Measurements from ENCODE around the gene AQP1. TPM values are rescaled to one million over a fixed set of nuclear protein-coding genes. Genes with fewer than 3 reads are reported as not detected.

Gene AQP1
- total RNA-seq, 5 donors from 2014 or later (not counting 1 experiment from before 2014, with no cell fraction given): 0.13 to 1.9 (median 0.79) TPM

DNA sequence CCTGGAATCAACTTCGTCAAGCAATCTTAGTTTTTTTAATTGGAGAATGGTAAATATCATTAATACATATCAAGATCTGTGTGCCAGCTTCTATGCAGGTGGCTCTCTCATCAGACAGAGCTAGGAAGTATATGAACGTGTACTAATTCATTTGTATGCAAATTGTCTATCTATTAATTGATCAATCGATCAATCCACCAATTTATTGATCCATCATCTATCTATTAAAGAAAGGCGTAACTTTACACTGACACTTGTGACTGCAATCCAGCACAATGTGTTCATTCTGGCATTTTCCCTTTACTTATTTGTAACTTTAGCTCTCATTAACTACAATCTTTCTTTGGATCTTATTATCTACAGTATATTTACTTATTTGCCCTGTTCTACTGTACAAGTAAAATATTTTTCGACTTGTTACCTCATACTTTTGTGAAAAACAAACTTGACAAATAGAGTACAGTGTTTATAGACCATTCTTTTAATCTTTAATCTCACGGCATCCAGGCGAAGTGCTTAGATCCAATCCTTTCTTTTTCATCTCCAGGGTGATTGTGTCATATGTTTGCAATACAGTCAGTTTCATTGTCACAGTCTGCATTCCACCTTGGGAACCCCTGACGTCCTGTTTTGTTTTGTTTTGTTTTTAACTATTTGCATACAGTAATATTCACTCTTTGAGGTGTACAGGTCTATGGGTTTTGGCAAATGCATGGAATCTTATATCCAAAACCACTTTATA, 30.1 kb downstream of the AQP1 start:
- H3K27me3 Mint-ChIP-seq: peaks cover 31 to 36% of the 10 kb centered on the region in 2 donors
- H3K36me3 Mint-ChIP-seq: no peaks in the 10 kb centered on the region
- peaks cover 0 to 7% of the 10 kb centered on the region in 2 experiments for H3K4me1 ChIP-seq (ENCODE audit: control insufficient read depth in 1 of 2, extremely low read depth in 1 of 2, insufficient read depth in 2 of 2, low read length in 2 of 2)
- no peaks in the 10 kb centered on the region for H3K36me3 ChIP-seq (ENCODE audit: control insufficient read depth in 2 of 2, extremely low read depth in 1 of 2, insufficient read depth in 1 of 2, low read length in 1 of 2)
- CTCF ChIA-PET: interaction anchor here in 1 of 2 donors (0.7 kb wide), 1 partner anchor 44 kb away, joined by 4 read pairs; no protein-coding TSS in a partner anchor
- H3K9me3 Mint-ChIP-seq: peaks cover 5 to 18% (median 15%) of the 10 kb centered on the region in 3 donors
- no peak overlapping the region for H3K4me3 ChIP-seq (ENCODE audit: control insufficient read depth in 1 of 2, extremely low read depth in 1 of 2, low read length in 1 of 2)
- H3K4me1 Mint-ChIP-seq: no peaks in the 10 kb centered on the region
- POLR2A ChIA-PET: interaction anchor here in 1 of 2 donors (0.7 kb wide), 1 partner anchor 22 kb away, joined by 3 read pairs; the partner anchor contains the start of gene GHRHR
- WGBS (ENCODE audit: insufficient coverage): 92% methylated on average over 2 of the region's 8 CpGs
- peaks cover 0 to 15% of the 10 kb centered on the region in 2 experiments for H3K27me3 ChIP-seq (replicated peaks in 1 of 2; ENCODE audit: control insufficient read depth in 2 of 2, extremely low read depth in 1 of 2, insufficient read depth in 2 of 2, low read length in 1 of 2)
- DNase-seq (no peak), ATAC-seq (replicated peaks in 1 of 4) (no peak)
- no peak overlapping the region for H3K4me3 Mint-ChIP-seq
- no peaks in the 10 kb centered on the region for H3K9me3 ChIP-seq
- no peak overlapping the region for H3K27ac Mint-ChIP-seq
- no peak overlapping the region for H3K27ac ChIP-seq (ENCODE audit: low read length)

DNA sequence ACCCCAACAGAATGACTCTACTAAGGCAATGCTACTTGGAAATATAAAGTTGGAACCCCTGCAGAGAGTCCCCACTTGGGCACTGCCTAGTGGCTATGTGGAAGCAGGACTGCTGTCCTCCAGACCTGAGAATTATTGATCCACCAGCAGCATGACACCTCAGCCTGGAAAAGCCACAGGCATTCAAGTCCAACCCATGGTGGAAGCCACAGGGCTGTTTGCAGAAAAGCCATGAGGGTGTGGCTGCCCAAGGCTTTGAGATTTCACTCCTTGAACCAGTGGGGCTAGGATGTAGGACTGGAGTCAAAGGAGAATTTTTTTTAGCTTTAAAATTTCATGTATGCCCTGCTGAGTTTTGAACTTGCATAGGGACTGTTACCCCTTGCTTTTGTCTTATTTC, 38.5 kb downstream of the AQP1 start:
- H3K27me3 ChIP-seq (replicated peaks in 1 of 2; ENCODE audit: control insufficient read depth in 2 of 2, extremely low read depth in 1 of 2, insufficient read depth in 2 of 2, low read length in 1 of 2): peaks cover 0 to 11% of the 10 kb centered on the region in 2 experiments
- H3K9me3 Mint-ChIP-seq: peaks cover 8 to 24% (median 12%) of the 10 kb centered on the region in 3 donors
- H3K4me3 ChIP-seq (ENCODE audit: control insufficient read depth in 1 of 2, extremely low read depth in 1 of 2, low read length in 1 of 2): no peak overlapping the region
- no peaks in the 10 kb centered on the region for H3K36me3 Mint-ChIP-seq
- ChIA-PET CTCF (no interaction called here), POLR2A (no interaction called here)
- H3K27ac Mint-ChIP-seq: no peak overlapping the region
- H3K36me3 ChIP-seq (ENCODE audit: control insufficient read depth in 2 of 2, extremely low read depth in 1 of 2, insufficient read depth in 1 of 2, low read length in 1 of 2): no peaks in the 10 kb centered on the region
- H3K4me3 Mint-ChIP-seq: no peak overlapping the region
- H3K4me1 Mint-ChIP-seq: no peaks in the 10 kb centered on the region
- DNase-seq (no peak), ATAC-seq (replicated peaks in 1 of 4) (no peak)
- no peak overlapping the region for H3K27ac ChIP-seq (ENCODE audit: low read length)
- peaks cover 29 to 30% of the 10 kb centered on the region in 2 donors for H3K27me3 Mint-ChIP-seq
- no peaks in the 10 kb centered on the region for H3K9me3 ChIP-seq
- no peaks in the 10 kb centered on the region for H3K4me1 ChIP-seq (ENCODE audit: control insufficient read depth in 1 of 2, extremely low read depth in 1 of 2, insufficient read depth in 2 of 2, low read length in 2 of 2)

- H3K4me1 Mint-ChIP-seq: no peaks in the 10 kb centered on the region
- Histone ChIP-seq H3K4me3 (ENCODE audit: control insufficient read depth in 1 of 2, extremely low read depth in 1 of 2, low read length in 1 of 2) (no peak overlapping the region), H3K9me3 (no peaks in the 10 kb centered on the region), H3K27me3 (replicated peaks in 1 of 2; ENCODE audit: control insufficient read depth in 2 of 2, extremely low read depth in 1 of 2, insufficient read depth in 2 of 2, low read length in 1 of 2) (peaks cover 0 to 9% of the 10 kb centered on the region in 2 experiments), H3K27ac (ENCODE audit: low read length) (no peak overlapping the region), H3K4me1 (ENCODE audit: control insufficient read depth in 1 of 2, extremely low read depth in 1 of 2, insufficient read depth in 2 of 2, low read length in 2 of 2) (no peaks in the 10 kb centered on the region), H3K36me3 (ENCODE audit: control insufficient read depth in 2 of 2, extremely low read depth in 1 of 2, insufficient read depth in 1 of 2, low read length in 1 of 2) (no peaks in the 10 kb centered on the region)
- POLR2A ChIA-PET: no interaction called here
- H3K9me3 Mint-ChIP-seq: peaks cover 3 to 19% (median 9%) of the 10 kb centered on the region in 3 donors
- no peak overlapping the region for H3K4me3 Mint-ChIP-seq
- WGBS (ENCODE audit: insufficient coverage): no CpG with 5 or more reads among the region's 4 CpGs
- no peaks in the 10 kb centered on the region for H3K36me3 Mint-ChIP-seq
- DNase-seq: no peak
- H3K27ac Mint-ChIP-seq: no peak overlapping the region
- H3K27me3 Mint-ChIP-seq: peaks cover 11 to 15% of the 10 kb centered on the region in 2 donors
- CTCF ChIA-PET: interaction anchor here in 1 of 2 donors (0.6 kb wide), 1 partner anchor 379 kb away, joined by 3 read pairs; no protein-coding TSS in a partner anchor
- no peak for ATAC-seq (replicated peaks in 1 of 4)
Measured at GRCh38 chr7:30954914-30955313, 43.3 kb downstream of the AQP1 start.

GRCh38 chr7:30956704-30957103, 45.1 kb downstream of the AQP1 start:
- H3K9me3 ChIP-seq: no peaks in the 10 kb centered on the region
- H3K27ac Mint-ChIP-seq: no peak overlapping the region
- H3K4me1 Mint-ChIP-seq: no peaks in the 10 kb centered on the region
- no CpG with 5 or more reads among the region's 1 CpG for WGBS (ENCODE audit: insufficient coverage)
- peaks cover 0 to 16% (median 9%) of the 10 kb centered on the region in 3 donors for H3K9me3 Mint-ChIP-seq
- DNase-seq (no peak), ATAC-seq (replicated peaks in 1 of 4) (no peak)
- H3K4me1 ChIP-seq (ENCODE audit: control insufficient read depth in 1 of 2, extremely low read depth in 1 of 2, insufficient read depth in 2 of 2, low read length in 2 of 2): no peaks in the 10 kb centered on the region
- no peaks in the 10 kb centered on the region for H3K36me3 ChIP-seq (ENCODE audit: control insufficient read depth in 2 of 2, extremely low read depth in 1 of 2, insufficient read depth in 1 of 2, low read length in 1 of 2)
- no peak overlapping the region for H3K4me3 ChIP-seq (ENCODE audit: control insufficient read depth in 1 of 2, extremely low read depth in 1 of 2, low read length in 1 of 2)
- ChIA-PET CTCF (interaction anchor here in 1 of 2 donors (0.6 kb wide), 1 partner anchor 161 kb away, joined by 4 read pairs; no protein-coding TSS in a partner anchor), POLR2A (no interaction called here)
- H3K36me3 Mint-ChIP-seq: no peaks in the 10 kb centered on the region
- H3K4me3 Mint-ChIP-seq: no peak overlapping the region
- peaks cover 0 to 6% of the 10 kb centered on the region in 2 experiments for H3K27me3 ChIP-seq (replicated peaks in 1 of 2; ENCODE audit: control insufficient read depth in 2 of 2, extremely low read depth in 1 of 2, insufficient read depth in 2 of 2, low read length in 1 of 2)
- peaks cover 4 to 7% of the 10 kb centered on the region in 2 donors for H3K27me3 Mint-ChIP-seq
- H3K27ac ChIP-seq (ENCODE audit: low read length): no peak overlapping the region

- POLR2A ChIA-PET: interaction anchor here in 1 of 2 donors (0.6 kb wide), 1 partner anchor 23 kb away, joined by 3 read pairs; no protein-coding TSS in a partner anchor
- Histone ChIP-seq H3K4me3 (ENCODE audit: control insufficient read depth in 1 of 2, extremely low read depth in 1 of 2, low read length in 1 of 2) (no peak within 1 kb of the TSS), H3K36me3 (ENCODE audit: control insufficient read depth in 2 of 2, extremely low read depth in 1 of 2, insufficient read depth in 1 of 2, low read length in 1 of 2) (no peaks in the 10 kb centered on the region), H3K4me1 (ENCODE audit: control insufficient read depth in 1 of 2, extremely low read depth in 1 of 2, insufficient read depth in 2 of 2, low read length in 2 of 2) (no peaks in the 10 kb centered on the region), H3K27ac (ENCODE audit: low read length) (no peak within 1 kb of the TSS), H3K9me3 (no peaks in the 10 kb centered on the region), H3K27me3 (replicated peaks in 1 of 2; ENCODE audit: control insufficient read depth in 2 of 2, extremely low read depth in 1 of 2, insufficient read depth in 2 of 2, low read length in 1 of 2) (peaks cover 0 to 14% of the 10 kb centered on the region in 2 experiments)
- CTCF ChIA-PET: interaction anchor here in 1 of 2 donors (1.0 kb wide), 1 partner anchor 20 kb away, joined by 6 read pairs; no protein-coding TSS in a partner anchor
- Mint-ChIP-seq H3K27ac (peak within 1 kb of the TSS in 1 of 2 donors; percentile 28), H3K4me1 (no peaks in the 10 kb centered on the region), H3K4me3 (no peak within 1 kb of the TSS), H3K9me3 (no peaks in the 10 kb centered on the region), H3K27me3 (peaks cover 13% of the 10 kb centered on the region in 2 donors), H3K36me3 (no peaks in the 10 kb centered on the region)
- no peak for ATAC-seq (replicated peaks in 1 of 4)
- 66% methylated on average over 11 of the region's 11 CpGs for WGBS (ENCODE audit: insufficient coverage)
- no peak for DNase-seq
Measured at GRCh38 chr7:30963842-30964241, 52.2 kb downstream of the AQP1 start, which contains the start of gene GHRHR. GHRHR (plus strand) TSS chr7:30963953; CDS start chr7:30964069, 116 bp downstream.

DNA sequence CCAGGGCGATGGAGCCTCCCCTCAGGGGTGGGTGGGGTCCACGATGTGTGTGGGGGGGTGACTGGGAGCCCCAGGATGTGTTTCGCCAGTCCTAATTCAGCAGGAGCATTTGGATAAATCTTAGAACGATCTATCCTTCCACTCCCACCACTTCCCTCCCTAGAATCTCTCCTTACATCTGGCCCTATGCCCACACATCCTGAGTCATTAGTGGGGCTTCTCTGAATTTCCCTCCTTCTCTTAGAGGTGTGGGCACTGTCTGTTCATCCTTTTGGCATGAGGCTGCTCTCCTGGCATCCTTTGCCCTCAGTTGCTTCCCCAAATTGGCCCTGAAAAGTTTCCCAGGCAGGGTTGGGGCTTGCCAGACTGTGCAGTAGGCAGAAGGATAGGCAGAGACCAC, 53.7 kb downstream of the AQP1 start:
- Histone ChIP-seq H3K4me3 (ENCODE audit: control insufficient read depth in 1 of 2, extremely low read depth in 1 of 2, low read length in 1 of 2) (no peak overlapping the region), H3K27ac (ENCODE audit: low read length) (no peak overlapping the region), H3K9me3 (no peaks in the 10 kb centered on the region), H3K36me3 (ENCODE audit: control insufficient read depth in 2 of 2, extremely low read depth in 1 of 2, insufficient read depth in 1 of 2, low read length in 1 of 2) (no peaks in the 10 kb centered on the region), H3K4me1 (ENCODE audit: control insufficient read depth in 1 of 2, extremely low read depth in 1 of 2, insufficient read depth in 2 of 2, low read length in 2 of 2) (no peaks in the 10 kb centered on the region), H3K27me3 (replicated peaks in 1 of 2; ENCODE audit: control insufficient read depth in 2 of 2, extremely low read depth in 1 of 2, insufficient read depth in 2 of 2, low read length in 1 of 2) (peaks cover 0 to 17% of the 10 kb centered on the region in 2 experiments)
- POLR2A ChIA-PET: no interaction called here
- peaks cover 13 to 16% of the 10 kb centered on the region in 2 donors for H3K27me3 Mint-ChIP-seq
- no peak overlapping the region for H3K27ac Mint-ChIP-seq
- no peak overlapping the region for H3K4me3 Mint-ChIP-seq
- no peaks in the 10 kb centered on the region for H3K36me3 Mint-ChIP-seq
- no peak for DNase-seq
- WGBS (ENCODE audit: insufficient coverage): 60% methylated on average over 1 of the region's 4 CpGs
- no peaks in the 10 kb centered on the region for H3K9me3 Mint-ChIP-seq
- CTCF ChIA-PET: no interaction called here
- no peaks in the 10 kb centered on the region for H3K4me1 Mint-ChIP-seq
- no peak for ATAC-seq (replicated peaks in 1 of 4)
